SK-N-SH (cell line): ENCODE results near the gene NUS1. TPM values are rescaled to one million over a fixed set of nuclear protein-coding genes. Genes with fewer than 3 reads are reported as not detected.

Experiments
- CTCF ChIA-PET: fragments of 300-600, 350-600 bp; formaldehyde crosslinking; extraction: SDS; loops from one replicate; lab custom pipeline; 2021; lab: Yijun Ruan, JAX
- POLR2A ChIA-PET: fragments of 350-600 bp; sonication (Branson Sonifier 250); formaldehyde crosslinking; extraction: SDS; loops from one replicate; lab custom pipeline; 2020; ENCODE audit warnings: antibody characterized with exemption, inconsistent platforms; lab: Yijun Ruan, JAX
- DNase-seq: peaks from one replicate; pipeline ENCODE4 v3.0.0; 2012
- H2AFZ ChIP-seq: fragments of 200-600 bp; sonication (generic); 2 replicates; pipeline ENCODE4 v1.8.1; 2016; ENCODE audit warnings: antibody characterized with exemption, mild to moderate bottlenecking, low read depth
- H3F3A ChIP-seq: fragments of 200-600 bp; sonication (generic); replicated peaks from 2 replicates; pipeline ENCODE3; 2016; ENCODE audit warnings: antibody characterized with exemption, mild to moderate bottlenecking; ENCODE audit not compliant: insufficient read depth
- H3K27ac ChIP-seq, 2 experiments: fragments of 200-500 bp in 1 of 2; fragments of 200-600 bp in 1 of 2; sonication (Bioruptor generic) in 1 of 2; sonication (generic), shearing (Covaris generic) in 1 of 2; 2 replicates each; pipeline versions ENCODE4 v1.5.1 to v1.6.1; 2014 to 2016; ENCODE audit warnings: low read depth in 2 of 2, inconsistent platforms in 1 of 2, low read length in 1 of 2, mild to moderate bottlenecking in 1 of 2, mixed read lengths in 1 of 2
- H3K27me3 ChIP-seq: fragments of 200-600 bp; sonication (generic), shearing (Covaris generic); 2 replicates; pipeline ENCODE4 v1.6.1; 2016; ENCODE audit warnings: mixed run types; ENCODE audit not compliant: insufficient read depth
- H3K36me3 ChIP-seq, 2 experiments: fragments of 200-500 bp in 1 of 2; fragments of 200-600 bp in 1 of 2; sonication (Bioruptor generic) in 1 of 2; sonication (generic) in 1 of 2; replicated peaks in 1 of 2; 2 replicates each; pipeline versions ENCODE3 to v1.5.1; 2014 to 2016; ENCODE audit warnings: low read length in 1 of 2, mild to moderate bottlenecking in 1 of 2; ENCODE audit not compliant: insufficient read depth in 2 of 2, control insufficient read depth in 1 of 2
- H3K4me1 ChIP-seq, 2 experiments: fragments of 200-500 bp in 1 of 2; fragments of 200-600 bp in 1 of 2; sonication (Bioruptor generic) in 1 of 2; sonication (generic), shearing (Covaris generic) in 1 of 2; 2 replicates each; pipeline versions ENCODE4 v1.5.1 to v1.6.1; 2014 to 2016; ENCODE audit warnings: low read depth in 1 of 2, low read length in 1 of 2, mixed run types in 1 of 2; ENCODE audit not compliant: insufficient read depth in 2 of 2, control insufficient read depth in 1 of 2
- H3K4me2 ChIP-seq: fragments of 200-600 bp; sonication (generic), shearing (Covaris generic); 2 replicates; pipeline ENCODE4 v1.6.1; 2017; ENCODE audit warnings: mixed run types
- H3K4me3 ChIP-seq, 2 experiments: fragments of 200-500 bp in 1 of 2; fragments of 200-600 bp in 1 of 2; sonication (Bioruptor generic) in 1 of 2; sonication (generic), shearing (Covaris generic) in 1 of 2; 2 replicates each; pipeline versions ENCODE4 v1.5.1 to v1.8.1; 2014 to 2016; ENCODE audit warnings: low read depth in 2 of 2, inconsistent platforms in 1 of 2, low read length in 1 of 2, mild to moderate bottlenecking in 1 of 2, mixed read lengths in 1 of 2, moderate library complexity in 1 of 2
- H3K79me2 ChIP-seq: fragments of 200-600 bp; sonication (generic); 2 replicates; pipeline ENCODE4 v1.8.1; 2017; ENCODE audit warnings: mild to moderate bottlenecking; ENCODE audit not compliant: insufficient read depth
- H3K9ac ChIP-seq: fragments of 200-600 bp; sonication (generic); 2 replicates; pipeline ENCODE4 v1.6.1; 2017; ENCODE audit warnings: mixed run types
- H3K9me2 ChIP-seq: fragments of 200-600 bp; sonication (generic); 2 replicates; pipeline ENCODE4 v1.6.1; 2017; ENCODE audit warnings: mixed run types
- H3K9me3 ChIP-seq: fragments of 200-600 bp; sonication (generic); 2 replicates; pipeline ENCODE4 v1.6.1; 2017; ENCODE audit warnings: mixed run types, mild to moderate bottlenecking, moderate library complexity
- H4K20me1 ChIP-seq: fragments of 200-600 bp; sonication (generic); 2 replicates; pipeline ENCODE4 v1.6.1; 2017; ENCODE audit warnings: mild to moderate bottlenecking, mixed run types; ENCODE audit not compliant: insufficient read depth
- CHD2 ChIP-seq: fragments of 150-350 bp; IDR thresholded peaks from 2 replicates; pipeline ENCODE4 v1.6.1; 2018; ENCODE audit warnings: low read length; ENCODE audit not compliant: partially characterized antibody
- ELF1 ChIP-seq: IDR thresholded peaks from 2 replicates; pipeline ENCODE4 v1.4.0; 2012
- EZH2phosphoT487 ChIP-seq: fragments of 200-600 bp; sonication (generic); IDR thresholded peaks from 2 replicates; pipeline ENCODE4 v1.6.1; 2017; ENCODE audit warnings: low read depth, mixed run types, mild to moderate bottlenecking, antibody characterized with exemption, moderate library complexity, borderline replicate concordance
- FOXJ3 ChIP-seq: sonication (generic); formaldehyde crosslinking; IDR thresholded peaks from 2 replicates; pipeline ENCODE4 v1.5.1; 2020; ENCODE audit warnings: mild to moderate bottlenecking, missing genetic modification reagents
- FOXM1 ChIP-seq: IDR thresholded peaks from 2 replicates; pipeline ENCODE4 v1.4.0; 2012; ENCODE audit warnings: low read depth, mild to moderate bottlenecking
- GABPA ChIP-seq: IDR thresholded peaks from 2 replicates; pipeline ENCODE4 v1.4.0; 2012; ENCODE audit warnings: low read depth, mild to moderate bottlenecking
- JUND ChIP-seq: IDR thresholded peaks from 2 replicates; pipeline ENCODE4 v1.4.0; 2012
- MAX ChIP-seq: IDR thresholded peaks from 2 replicates; pipeline ENCODE4 v1.4.0; 2012; ENCODE audit warnings: low read depth
- MEF2A ChIP-seq: IDR thresholded peaks from 2 replicates; pipeline ENCODE4 v1.4.0; 2012; ENCODE audit warnings: low read depth, borderline replicate concordance
- PBX3 ChIP-seq: IDR thresholded peaks from 2 replicates; pipeline ENCODE4; 2012
- POLR2AphosphoS5 ChIP-seq: IDR thresholded peaks from 2 replicates; pipeline ENCODE4 v1.6.1; 2012; ENCODE audit warnings: low read depth, low read length
- RAD21 ChIP-seq: IDR thresholded peaks from 2 replicates; pipeline ENCODE4 v1.6.1; 2012; ENCODE audit warnings: mild to moderate bottlenecking, low read length
- RCOR1 ChIP-seq: fragments of 150-350 bp; IDR thresholded peaks from 2 replicates; pipeline ENCODE4 v1.6.1; 2017; ENCODE audit warnings: antibody characterized with exemption, low read length
- REST ChIP-seq: IDR thresholded peaks from 2 replicates; pipeline ENCODE4 v1.6.1; 2012; ENCODE audit warnings: mild to moderate bottlenecking, low read depth, low read length, moderate library complexity
- RFX5 ChIP-seq: IDR thresholded peaks from 2 replicates; pipeline ENCODE4 v1.6.1; 2012; ENCODE audit warnings: mild to moderate bottlenecking, improper control_type of control experiment, low read length
- RXRA ChIP-seq: IDR thresholded peaks from 2 replicates; pipeline ENCODE4 v1.4.0; 2012; ENCODE audit warnings: low read depth, mild to moderate bottlenecking, borderline replicate concordance
- SIN3A ChIP-seq: IDR thresholded peaks from 2 replicates; pipeline ENCODE4 v1.6.1; 2012; ENCODE audit warnings: low read depth, mild to moderate bottlenecking, low read length, moderate library complexity, borderline replicate concordance
- SMC3 ChIP-seq: IDR thresholded peaks from 2 replicates; pipeline ENCODE4 v1.6.1; 2012; ENCODE audit warnings: low read depth, low read length, improper control_type of control experiment
- YY1 ChIP-seq: IDR thresholded peaks from 2 replicates; pipeline ENCODE4 v1.4.0; 2012; ENCODE audit warnings: low read depth, mild to moderate bottlenecking
- ZBTB33 ChIP-seq: IDR thresholded peaks from 2 replicates; pipeline ENCODE4 v1.4.0; 2012; ENCODE audit warnings: low read depth, borderline replicate concordance
- whole genome bisulfite sequencing: methylation state at CpG from one replicate; pipeline ENCODE4 v1.1.6; 2017; ENCODE audit warnings: low lambda C conversion rate; 5-methylcytosine and 5-hydroxymethylcytosine counted together
- polyA plus RNA-seq, 3 experiments: library from polyadenylated mRNA; depleted of rRNA; stranded (reverse); fragments of >200 nt; gene quantifications; 2 replicates each; pipeline ENCODE4 v1.2.3, GENCODE V29; 2012

NUS1 gene
- polyA plus RNA-seq, 1 of the 3 experiments (the other 2 are of a cell fraction) = 8.9 TPM

GRCh38 chr6:117629119-117629660 lies 46.1 kb upstream of the NUS1 start (continued):
- TF ChIP-seq REST (no peak), SMC3 (no peak), YY1 (no peak), POLR2AphosphoS5 (no peak), MAX (no peak), RAD21 (no peak)

GRCh38 chr6:117637770-117638169 lies 37.5 kb upstream of the NUS1 start:
- Histone ChIP-seq H3F3A (no peaks in the 10 kb centered on the region), H3K27ac (no peak overlapping the region), H3K9me3 (no peaks in the 10 kb centered on the region), H3K4me3 (no peak overlapping the region), H3K4me2 (no peak overlapping the region), H3K27me3 (no peaks in the 10 kb centered on the region), H3K4me1 (no peaks in the 10 kb centered on the region; a peak in 1 of 4 replicates), H3K36me3 (no peaks in the 10 kb centered on the region), H4K20me1 (no peaks in the 10 kb centered on the region), H3K79me2 (no peaks in the 10 kb centered on the region), H2AFZ (no peak overlapping the region), H3K9ac (no peak overlapping the region), H3K9me2 (no peaks in the 10 kb centered on the region)
- WGBS = 27% methylated on average over 1 of the region's 1 CpG
- ChIA-PET POLR2A (no interaction called here), CTCF (interaction anchor here (0.6 to 0.7 kb wide), 2 partner anchors 25 to 30 kb away, joined by 3 to 4 read pairs; no protein-coding TSS in a partner anchor)
- TF ChIP-seq RAD21 (no peak), MEF2A (no peak), SMC3 (no peak), CHD2 (no peak), FOXM1 (no peak), GABPA (no peak), ZBTB33 (no peak), RCOR1 (no peak), ELF1 (no peak), SIN3A (no peak), RFX5 (no peak), PBX3 (no peak), JUND (no peak), EZH2phosphoT487 (no peak), RXRA (no peak), FOXJ3 (CRISPR knock-in tag) (no peak)
- no peak for DNase-seq
